DOHH2 (cell line): ENCODE measurements around the gene SCD.
A peak's percentile ranks its signal among the peaks of the same experiment; 100 is the strongest.

Experiments used
- H3F3A ChIP-seq: fragments of 200-600 bp; sonication (generic), shearing (Covaris generic); 2 replicates; pipeline ENCODE4 v1.6.0; 2016; ENCODE audit warnings: antibody characterized with exemption, mild to moderate bottlenecking; ENCODE audit not compliant: control insufficient read depth, insufficient read depth
- H3K27ac ChIP-seq: fragments of 200-600 bp; sonication (generic); 2 replicates; pipeline ENCODE4 v1.5.1; 2014; ENCODE audit warnings: low read depth, mild to moderate bottlenecking, low read length, moderate library complexity
- H3K27me3 ChIP-seq: fragments of 200-600 bp; sonication (generic); 2 replicates; pipeline ENCODE4 v1.6.1; 2014; ENCODE audit warnings: mild to moderate bottlenecking, low read length, mixed read lengths; ENCODE audit not compliant: control insufficient read depth
- H3K36me3 ChIP-seq: fragments of 200-600 bp; sonication (generic); 2 replicates; pipeline ENCODE4 v1.6.1; 2014; ENCODE audit warnings: mild to moderate bottlenecking, low read length, moderate library complexity, mixed read lengths; ENCODE audit not compliant: control insufficient read depth
- H3K4me1 ChIP-seq: fragments of 200-600 bp; sonication (generic); 2 replicates; pipeline ENCODE4 v1.6.1; 2014; ENCODE audit warnings: mild to moderate bottlenecking, low read length, mixed read lengths; ENCODE audit not compliant: control insufficient read depth
- H3K4me2 ChIP-seq: fragments of 200-600 bp; sonication (generic); 2 replicates; pipeline ENCODE4 v1.6.0; 2014; ENCODE audit warnings: mild to moderate bottlenecking, low read length, moderate library complexity
- H3K4me3 ChIP-seq: fragments of 200-600 bp; sonication (generic); 2 replicates; pipeline ENCODE4 v1.5.1; 2014; ENCODE audit warnings: mild to moderate bottlenecking, low read length, mixed read lengths
- H3K79me2 ChIP-seq: fragments of 200-600 bp; sonication (generic); 2 replicates; pipeline ENCODE4 v1.6.1; 2014; ENCODE audit warnings: mild to moderate bottlenecking, low read length, mixed read lengths; ENCODE audit not compliant: control insufficient read depth
- H3K9me2 ChIP-seq: fragments of 200-600 bp; sonication (generic); replicated peaks from 2 replicates; pipeline ENCODE4 v1.6.1; 2014; ENCODE audit warnings: mild to moderate bottlenecking, low read length, mixed read lengths; ENCODE audit not compliant: control insufficient read depth
- H3K9me3 ChIP-seq: fragments of 200-600 bp; sonication (generic); 2 replicates; pipeline ENCODE4 v1.6.1; 2014; ENCODE audit warnings: antibody characterized with exemption, low read length, mixed read lengths; ENCODE audit not compliant: control insufficient read depth, insufficient read depth
- H4K20me1 ChIP-seq: fragments of 200-600 bp; sonication (generic); 2 replicates; pipeline ENCODE4 v1.6.0; 2014; ENCODE audit warnings: low read depth, mild to moderate bottlenecking, antibody characterized with exemption, low read length, moderate library complexity; ENCODE audit not compliant: control insufficient read depth, insufficient read depth
- EZH2phosphoT487 ChIP-seq: fragments of 200-600 bp; sonication (generic); IDR thresholded peaks from 2 replicates; pipeline ENCODE4 v1.6.1; 2017; ENCODE audit warnings: borderline replicate concordance, mild to moderate bottlenecking, antibody characterized with exemption, low read length, moderate library complexity, mixed read lengths
- TF ChIP-seq, protein P1 (sequence below): fragments of 200-600 bp; sonication (generic); IDR thresholded peaks from one replicate; pipeline ENCODE4 v1.5.1; 2014; ENCODE audit warnings: antibody characterized with exemption, mild to moderate bottlenecking, low read depth, low read length; ENCODE audit not compliant: poor library complexity, severe bottlenecking

Gene SCD

DNA sequence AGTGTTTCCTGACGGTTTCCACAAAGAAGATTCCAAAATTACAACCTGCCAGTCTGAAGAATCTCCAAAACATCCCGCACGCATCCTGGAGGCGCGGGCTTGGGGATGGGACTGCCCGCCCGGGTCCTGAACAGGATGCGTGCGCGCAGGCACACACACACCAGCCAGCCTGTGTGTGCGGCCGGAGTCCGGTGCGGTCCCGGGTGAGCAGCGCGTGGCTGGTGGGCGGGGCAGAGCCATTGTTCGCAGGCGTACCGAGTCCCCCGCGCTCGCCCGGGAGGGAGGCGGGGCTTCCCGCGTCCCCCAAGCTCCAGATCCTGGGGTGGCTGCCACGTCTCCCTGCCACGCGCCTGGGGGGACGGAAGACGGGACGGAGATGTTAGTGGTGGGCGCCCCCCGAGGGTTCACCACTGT lies 675 bp upstream of the SCD start:
- Histone ChIP-seq H3K9me3 (no peaks in the 10 kb centered on the region), H4K20me1 (peaks cover 32% of the 10 kb centered on the region), H3K27me3 (no peaks in the 10 kb centered on the region), H3K4me3 (peak overlapping the region; percentile 90), H3F3A (peaks cover 9% of the 10 kb centered on the region), H3K27ac (peak overlapping the region; percentile 82), H3K4me2 (peak overlapping the region; percentile 95), H3K36me3 (peaks cover 44% of the 10 kb centered on the region), H3K79me2 (peaks cover 58% of the 10 kb centered on the region), H3K9me2 (no peaks in the 10 kb centered on the region), H3K4me1 (peaks cover 70% of the 10 kb centered on the region)
- no peak for TF ChIP-seq EZH2phosphoT487
- TF ChIP-seq, protein P1, sequence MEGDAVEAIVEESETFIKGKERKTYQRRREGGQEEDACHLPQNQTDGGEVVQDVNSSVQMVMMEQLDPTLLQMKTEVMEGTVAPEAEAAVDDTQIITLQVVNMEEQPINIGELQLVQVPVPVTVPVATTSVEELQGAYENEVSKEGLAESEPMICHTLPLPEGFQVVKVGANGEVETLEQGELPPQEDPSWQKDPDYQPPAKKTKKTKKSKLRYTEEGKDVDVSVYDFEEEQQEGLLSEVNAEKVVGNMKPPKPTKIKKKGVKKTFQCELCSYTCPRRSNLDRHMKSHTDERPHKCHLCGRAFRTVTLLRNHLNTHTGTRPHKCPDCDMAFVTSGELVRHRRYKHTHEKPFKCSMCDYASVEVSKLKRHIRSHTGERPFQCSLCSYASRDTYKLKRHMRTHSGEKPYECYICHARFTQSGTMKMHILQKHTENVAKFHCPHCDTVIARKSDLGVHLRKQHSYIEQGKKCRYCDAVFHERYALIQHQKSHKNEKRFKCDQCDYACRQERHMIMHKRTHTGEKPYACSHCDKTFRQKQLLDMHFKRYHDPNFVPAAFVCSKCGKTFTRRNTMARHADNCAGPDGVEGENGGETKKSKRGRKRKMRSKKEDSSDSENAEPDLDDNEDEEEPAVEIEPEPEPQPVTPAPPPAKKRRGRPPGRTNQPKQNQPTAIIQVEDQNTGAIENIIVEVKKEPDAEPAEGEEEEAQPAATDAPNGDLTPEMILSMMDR: no peak

DNA sequence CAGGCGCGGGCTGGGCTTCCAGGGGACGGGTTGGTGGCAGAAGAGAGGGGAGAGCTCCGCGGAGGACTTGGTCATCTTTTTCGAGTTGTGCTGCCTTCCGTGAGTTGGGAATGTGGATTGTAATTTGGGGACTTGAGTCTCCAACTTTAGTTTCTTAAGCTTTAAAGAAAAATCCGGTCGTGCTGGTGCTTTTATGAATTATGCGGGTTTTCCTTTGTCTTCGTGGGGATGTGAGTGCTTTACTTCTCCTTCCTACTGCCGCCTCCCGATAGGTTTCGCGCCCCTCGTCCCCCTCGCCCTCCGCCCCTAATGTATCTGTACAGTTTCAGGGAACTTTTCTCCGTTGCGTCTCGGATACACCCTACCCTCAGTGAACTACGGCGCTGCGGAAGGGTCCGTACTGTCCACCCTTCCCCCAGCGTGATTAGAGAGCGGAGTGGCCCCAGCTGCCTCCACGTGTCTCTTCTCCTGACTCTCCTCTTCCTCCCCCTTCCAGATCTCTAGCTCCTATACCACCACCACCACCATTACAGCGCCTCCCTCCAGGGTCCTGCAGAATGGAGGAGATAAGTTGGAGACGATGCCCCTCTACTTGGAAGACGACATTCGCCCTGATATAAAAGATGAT lies 649 bp downstream of the SCD start:
- Histone ChIP-seq H3K27me3 (no peaks in the 10 kb centered on the region), H3K9me2 (no peaks in the 10 kb centered on the region), H4K20me1 (peaks cover 45% of the 10 kb centered on the region), H3K4me2 (peak overlapping the region; percentile 75), H3K36me3 (peaks cover 57% of the 10 kb centered on the region), H3K79me2 (peaks cover 72% of the 10 kb centered on the region), H3K9me3 (no peaks in the 10 kb centered on the region), H3K4me3 (peak overlapping the region; percentile 90), H3K27ac (peak overlapping the region; percentile 82), H3K4me1 (peaks cover 72% of the 10 kb centered on the region), H3F3A (peaks cover 10% of the 10 kb centered on the region)
- TF ChIP-seq, protein P1: no peak
- TF ChIP-seq EZH2phosphoT487: no peak

DNA sequence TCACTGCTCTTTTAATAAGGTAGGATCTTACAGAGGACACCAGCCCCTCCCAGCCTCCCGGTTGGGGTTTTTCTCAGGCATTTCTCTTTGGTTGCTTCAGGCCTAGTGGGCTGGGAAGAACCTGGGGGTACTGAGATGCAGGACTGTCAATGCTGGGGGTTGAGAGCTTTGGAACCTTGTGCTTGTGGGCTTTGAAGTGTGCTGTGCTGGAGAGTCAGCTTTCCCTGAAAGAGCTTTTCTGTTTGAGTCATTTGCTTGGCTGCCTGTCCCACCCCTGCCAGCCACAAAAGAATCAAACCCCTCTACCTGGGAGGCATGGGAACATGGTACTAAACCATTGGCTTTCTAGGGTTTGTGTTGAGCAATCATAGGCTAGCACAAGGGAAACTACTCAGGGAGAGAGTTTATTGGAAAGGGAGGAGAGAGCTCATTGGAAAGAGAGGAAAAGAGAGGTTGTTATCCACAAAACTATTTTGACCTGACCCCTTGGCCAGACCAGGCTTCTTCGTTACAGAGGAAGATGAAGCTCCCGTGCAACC lies 1.4 kb downstream of the SCD start:
- Histone ChIP-seq H3K9me3 (no peaks in the 10 kb centered on the region), H3K79me2 (peaks cover 78% of the 10 kb centered on the region), H3K4me1 (peaks cover 71% of the 10 kb centered on the region), H3K4me3 (peak overlapping the region; percentile 90), H4K20me1 (peaks cover 50% of the 10 kb centered on the region), H3K36me3 (peaks cover 65% of the 10 kb centered on the region), H3K27ac (peak overlapping the region; percentile 82), H3K9me2 (no peaks in the 10 kb centered on the region), H3K4me2 (peak overlapping the region; percentile 75), H3K27me3 (no peaks in the 10 kb centered on the region), H3F3A (peaks cover 12% of the 10 kb centered on the region)
- TF ChIP-seq EZH2phosphoT487: no peak
- TF ChIP-seq, protein P1: no peak
